Progenitor cell of endocrine pancreas (in vitro differentiated cells): ENCODE results near the gene SNAPC4. TPM values are rescaled to one million over a fixed set of nuclear protein-coding genes. Genes with fewer than 3 reads are reported as not detected.

Experiments used
- DNase-seq: peaks from one replicate; pipeline ENCODE4 v3.0.0; 2021; ENCODE audit warnings: low spot score; ENCODE audit not compliant: unreplicated experiment
- H3K27ac Mint-ChIP-seq: 2 replicates; pipeline ENCODE4 v1.8.0; 2021; ENCODE audit warnings: mild to moderate bottlenecking, moderate library complexity, mixed read lengths
- H3K27me3 Mint-ChIP-seq: 2 replicates; pipeline ENCODE4 v1.8.0; 2021; ENCODE audit warnings: mixed read lengths
- H3K36me3 Mint-ChIP-seq: 2 replicates; pipeline ENCODE4 v1.8.0; 2022; ENCODE audit warnings: mixed read lengths; ENCODE audit not compliant: insufficient read depth
- H3K4me1 Mint-ChIP-seq: 2 replicates; pipeline ENCODE4 v1.8.0; 2021; ENCODE audit warnings: low read depth, mixed read lengths
- H3K4me3 Mint-ChIP-seq: 2 replicates; pipeline ENCODE4 v1.8.0; 2021; ENCODE audit warnings: low read depth, mild to moderate bottlenecking, moderate library complexity, mixed read lengths
- H3K9me3 Mint-ChIP-seq: 2 replicates; pipeline ENCODE4 v1.8.0; 2021; ENCODE audit warnings: low read depth, mixed read lengths
- CTCF ChIP-seq: fragments of 200-600 bp; sonication (generic); IDR thresholded peaks from one replicate; pipeline ENCODE4 v1.5.0; 2021; ENCODE audit warnings: antibody characterized with exemption, mild to moderate bottlenecking; ENCODE audit not compliant: unreplicated experiment
- total RNA-seq: library from RNA; stranded (reverse); gene quantifications from 2 replicates; pipeline ENCODE4 v1.2.1, GENCODE V29; 2021

Gene SNAPC4
- total RNA-seq, 1 donor from 2014 or later: 22.3 TPM

- H3K4me3 Mint-ChIP-seq: peak overlapping the region; percentile 78
- DNase-seq: no peak
- no peaks in the 10 kb centered on the region for H3K27me3 Mint-ChIP-seq
- peaks cover 17% of the 10 kb centered on the region for H3K4me1 Mint-ChIP-seq
- no peak for TF ChIP-seq CTCF
- H3K36me3 Mint-ChIP-seq: peaks cover 3% of the 10 kb centered on the region
- no peaks in the 10 kb centered on the region for H3K9me3 Mint-ChIP-seq
- H3K27ac Mint-ChIP-seq: no peak overlapping the region
These were observed 37.5 kb upstream of the SNAPC4 start for GRCh38 chr9:136437430-136437829.

DNA sequence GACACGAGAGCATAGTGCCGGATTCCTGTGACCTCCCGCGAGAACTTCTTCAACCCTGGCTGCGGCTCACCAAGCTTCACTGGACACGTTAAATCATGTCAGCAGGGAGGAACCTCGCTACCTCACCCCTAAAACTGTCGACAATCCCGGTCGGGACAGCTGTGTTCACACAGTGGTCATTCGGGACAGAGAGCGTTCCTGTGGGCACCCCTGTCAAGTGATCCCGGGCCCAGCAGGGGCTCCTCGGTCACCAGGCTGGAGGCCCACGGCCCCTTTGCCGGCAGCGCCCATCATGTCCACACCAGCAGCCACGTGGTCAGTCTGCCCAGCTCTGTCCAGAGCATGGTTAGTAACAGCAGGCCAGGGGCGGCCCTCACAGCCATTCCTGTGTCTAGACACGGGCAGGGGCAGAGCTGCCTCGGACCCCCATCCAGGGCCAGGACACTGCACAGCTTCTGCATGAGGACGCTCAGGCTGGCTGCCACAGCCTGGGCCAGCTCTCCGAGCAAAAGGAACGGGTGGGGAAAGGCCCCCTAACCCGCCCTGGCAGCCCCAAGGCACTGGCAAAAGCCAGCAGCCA, 36.2 kb upstream of the SNAPC4 start:
- H3K27ac Mint-ChIP-seq: peak overlapping the region; percentile 18
- no peak for TF ChIP-seq CTCF
- H3K27me3 Mint-ChIP-seq: no peaks in the 10 kb centered on the region
- peak overlapping the region; percentile 78 for H3K4me3 Mint-ChIP-seq
- no peak for DNase-seq
- no peaks in the 10 kb centered on the region for H3K9me3 Mint-ChIP-seq
- H3K36me3 Mint-ChIP-seq: peaks cover 2% of the 10 kb centered on the region
- H3K4me1 Mint-ChIP-seq: peaks cover 17% of the 10 kb centered on the region

DNA sequence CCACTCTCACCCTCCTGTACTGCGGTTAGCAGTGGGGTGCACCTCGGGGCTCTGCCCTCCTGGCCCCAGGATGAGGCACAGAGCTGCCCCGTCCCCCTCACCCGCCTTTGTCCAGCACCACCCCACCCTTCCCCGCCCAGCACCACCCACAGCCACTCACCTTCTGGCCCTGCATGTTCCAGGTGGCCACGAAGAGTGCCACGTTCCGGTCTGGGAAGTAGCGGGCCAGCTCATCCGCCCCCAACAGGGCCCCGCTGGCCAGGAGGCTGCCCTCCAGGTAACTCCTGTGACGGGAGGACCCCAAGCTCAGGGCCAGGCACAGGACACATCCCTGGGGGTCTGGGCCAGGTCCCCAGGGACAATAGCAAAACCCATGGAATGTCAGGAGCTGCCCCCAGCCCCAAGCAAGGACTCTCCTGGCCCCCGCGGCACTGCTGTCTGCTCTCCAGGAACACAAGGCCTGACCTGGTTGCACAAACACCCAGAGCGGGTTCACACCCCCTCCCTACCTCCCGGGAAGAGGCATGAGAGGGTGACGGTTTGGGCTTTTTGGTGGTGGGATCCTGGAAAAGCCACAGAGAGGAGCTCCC, 34.7 kb upstream of the SNAPC4 start:
- no peak for DNase-seq
- H3K4me3 Mint-ChIP-seq: no peak overlapping the region
- peaks cover 17% of the 10 kb centered on the region for H3K4me1 Mint-ChIP-seq
- no peak for TF ChIP-seq CTCF
- no peak overlapping the region for H3K27ac Mint-ChIP-seq
- no peaks in the 10 kb centered on the region for H3K9me3 Mint-ChIP-seq
- peaks cover 2% of the 10 kb centered on the region for H3K36me3 Mint-ChIP-seq
- H3K27me3 Mint-ChIP-seq: no peaks in the 10 kb centered on the region

DNA sequence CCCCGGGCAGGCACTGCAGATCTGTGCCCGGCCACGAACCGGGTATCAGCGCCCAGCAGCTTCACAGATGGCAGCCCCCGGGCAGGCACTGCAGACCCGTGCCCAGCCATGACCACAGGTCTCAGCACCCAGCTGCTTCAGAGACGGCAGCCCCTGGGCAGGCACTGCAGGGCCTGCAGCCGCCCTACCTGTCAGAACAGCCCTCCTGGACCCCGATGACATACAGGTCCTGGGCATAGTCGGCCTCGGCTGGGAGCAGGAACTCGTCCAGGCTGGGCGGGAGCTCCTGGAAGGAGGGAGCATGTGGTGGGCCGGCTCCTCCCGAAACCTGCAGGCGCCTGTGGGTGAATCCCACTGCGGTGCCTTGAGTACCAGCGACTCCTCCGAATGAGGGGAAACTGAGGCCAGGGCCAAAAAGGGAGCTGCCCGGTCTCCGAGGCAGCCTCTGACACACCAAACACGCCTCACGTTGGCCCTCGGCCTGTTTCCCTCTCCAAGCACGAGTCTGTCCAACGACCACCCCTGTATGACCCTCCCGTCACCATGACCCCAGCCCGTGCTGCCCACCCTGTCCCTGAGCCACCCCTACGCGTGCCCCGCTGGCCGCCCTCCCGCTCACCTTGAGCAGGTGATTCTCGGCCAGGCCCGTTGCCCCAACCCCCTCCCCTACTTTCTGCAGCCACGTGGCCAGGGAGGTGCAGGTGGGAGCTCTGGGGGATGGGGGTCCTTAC, 34.0 kb upstream of the SNAPC4 start:
- Mint-ChIP-seq H3K27ac (no peak overlapping the region), H3K27me3 (no peaks in the 10 kb centered on the region), H3K36me3 (peaks cover 2% of the 10 kb centered on the region), H3K4me1 (peaks cover 17% of the 10 kb centered on the region), H3K4me3 (no peak overlapping the region), H3K9me3 (no peaks in the 10 kb centered on the region)
- no peak for TF ChIP-seq CTCF
- no peak for DNase-seq

GRCh38 chr9:136433043-136433715, 33.2 kb upstream of the SNAPC4 start:
- TF ChIP-seq CTCF: no peak
- no peaks in the 10 kb centered on the region for H3K9me3 Mint-ChIP-seq
- no peaks in the 10 kb centered on the region for H3K27me3 Mint-ChIP-seq
- H3K27ac Mint-ChIP-seq: peak overlapping the region; percentile 16
- no peak for DNase-seq
- H3K36me3 Mint-ChIP-seq: peaks cover 2% of the 10 kb centered on the region
- no peak overlapping the region for H3K4me3 Mint-ChIP-seq
- H3K4me1 Mint-ChIP-seq: peaks cover 14% of the 10 kb centered on the region
